H9 (cell line): ENCODE measurements around the gene PBX1. TPM values are rescaled to one million over a fixed set of nuclear protein-coding genes. Genes with fewer than 3 reads are reported as not detected.

Experiments
- DNase-seq: peaks from one replicate; pipeline ENCODE4 v3.0.0-alpha.2; 2017
- H2AFZ ChIP-seq: one replicate; pipeline ENCODE4 v1.6.1; 2013; ENCODE audit warnings: mild to moderate bottlenecking, low read length, control low read depth, moderate library complexity
- H2AK5ac ChIP-seq: 2 replicates; pipeline ENCODE4 v1.6.1; 2013; ENCODE audit warnings: low read length, control low read depth, mixed read lengths; ENCODE audit not compliant: insufficient read length
- H2BK120ac ChIP-seq: one replicate; pipeline ENCODE4 v1.6.1; 2013; ENCODE audit warnings: low read depth, mild to moderate bottlenecking, low read length, control low read depth, inconsistent platforms; ENCODE audit not compliant: poor library complexity, severe bottlenecking
- H2BK12ac ChIP-seq: 2 replicates; pipeline ENCODE4 v1.6.1; 2013; ENCODE audit warnings: low read length, control low read depth, mixed read lengths, low read depth; ENCODE audit not compliant: insufficient read length
- H2BK15ac ChIP-seq: 2 replicates; pipeline ENCODE4 v1.6.1; 2013; ENCODE audit warnings: low read depth, low read length, control low read depth
- H2BK20ac ChIP-seq: one replicate; pipeline ENCODE4 v1.6.1; 2013; ENCODE audit warnings: low read depth, mild to moderate bottlenecking, low read length, control low read depth, inconsistent platforms; ENCODE audit not compliant: poor library complexity, severe bottlenecking
- H2BK5ac ChIP-seq: 2 replicates; pipeline ENCODE4 v1.6.1; 2013; ENCODE audit warnings: low read length, control low read depth, mixed read lengths; ENCODE audit not compliant: insufficient read length
- H3K14ac ChIP-seq: 2 replicates; pipeline ENCODE4 v1.6.1; 2013; ENCODE audit warnings: low read length, control low read depth; ENCODE audit not compliant: insufficient read depth
- H3K18ac ChIP-seq: 2 replicates; pipeline ENCODE4 v1.6.1; 2013; ENCODE audit warnings: low read depth, mild to moderate bottlenecking, mixed read lengths, low read length, control low read depth; ENCODE audit not compliant: insufficient read length
- H3K23ac ChIP-seq: 2 replicates; pipeline ENCODE4 v1.6.1; 2013; ENCODE audit warnings: low read length, control low read depth, mixed read lengths, low read depth; ENCODE audit not compliant: insufficient read length
- H3K23me2 ChIP-seq: 2 replicates; pipeline ENCODE4 v1.6.1; 2013; ENCODE audit warnings: low read depth, mild to moderate bottlenecking, mixed read lengths, low read length, control low read depth; ENCODE audit not compliant: insufficient read length, poor library complexity, severe bottlenecking
- H3K27ac ChIP-seq: 2 replicates; pipeline ENCODE4 v1.5.1; 2013; ENCODE audit warnings: low read length, control low read depth, mixed read lengths, low read depth; ENCODE audit not compliant: insufficient read length
- H3K27me3 ChIP-seq: 2 replicates; pipeline ENCODE4 v1.6.1; 2013; ENCODE audit warnings: low read length, control low read depth, inconsistent platforms; ENCODE audit not compliant: insufficient read depth
- H3K4ac ChIP-seq: 2 replicates; pipeline ENCODE4 v1.6.1; 2013; ENCODE audit warnings: low read depth, mild to moderate bottlenecking, control low read depth, inconsistent platforms, low read length, moderate library complexity
- H3K4me1 ChIP-seq: 2 replicates; pipeline ENCODE4 v1.6.1; 2013; ENCODE audit warnings: low read length, control low read depth, inconsistent platforms; ENCODE audit not compliant: insufficient read depth
- H3K4me2 ChIP-seq: 2 replicates; pipeline ENCODE4 v1.6.1; 2013; ENCODE audit warnings: low read length, control low read depth, mixed read lengths; ENCODE audit not compliant: insufficient read length, insufficient read depth
- H3K56ac ChIP-seq: 2 replicates; pipeline ENCODE4 v1.6.1; 2013; ENCODE audit warnings: low read depth, mild to moderate bottlenecking, mixed read lengths, low read length, control low read depth; ENCODE audit not compliant: insufficient read length
- H3K79me1 ChIP-seq: 2 replicates; pipeline ENCODE4 v1.6.1; 2013; ENCODE audit warnings: low read depth, mild to moderate bottlenecking, moderate library complexity, low read length, control low read depth, inconsistent platforms; ENCODE audit not compliant: insufficient read depth, poor library complexity, severe bottlenecking
- H3K79me2 ChIP-seq: 2 replicates; pipeline ENCODE4 v1.6.1; 2013; ENCODE audit warnings: low read length, control low read depth, inconsistent platforms; ENCODE audit not compliant: insufficient read depth
- H3K9ac ChIP-seq: 2 replicates; pipeline ENCODE4 v1.6.1; 2013; ENCODE audit warnings: low read length, control low read depth, mixed read lengths; ENCODE audit not compliant: insufficient read length; ENCODE audit errors: extremely low read depth
- H3K9me3 ChIP-seq: one replicate; pipeline ENCODE4 v1.6.1; 2013; ENCODE audit warnings: low read depth, low read length, inconsistent platforms; ENCODE audit not compliant: control insufficient read depth
- H3T11ph ChIP-seq: one replicate; pipeline ENCODE4 v1.6.1; 2013; ENCODE audit warnings: mild to moderate bottlenecking, low read length, control low read depth, inconsistent platforms
- H4K20me1 ChIP-seq: one replicate; pipeline ENCODE4 v1.6.1; 2013; ENCODE audit not compliant: control insufficient read depth, insufficient read length, insufficient read depth
- H4K5ac ChIP-seq: 2 replicates; pipeline ENCODE4 v1.6.1; 2013; ENCODE audit warnings: low read depth, mild to moderate bottlenecking, mixed read lengths, low read length, control low read depth; ENCODE audit not compliant: insufficient read length
- H4K8ac ChIP-seq: replicated peaks from 2 replicates; pipeline ENCODE4 v1.6.1; 2013; ENCODE audit warnings: low read length, control low read depth, mixed read lengths, low read depth; ENCODE audit not compliant: insufficient read length
- H4K91ac ChIP-seq: 2 replicates; pipeline ENCODE4 v1.6.1; 2013; ENCODE audit warnings: low read depth, mild to moderate bottlenecking, moderate library complexity, mixed read lengths, low read length, control low read depth; ENCODE audit not compliant: insufficient read length
- H3K27ac Mint-ChIP-seq, 3 experiments: 2 replicates in 2 of 3; 3 replicates in 1 of 3; pipeline ENCODE4 v1.8.0; 2020 to 2021; ENCODE audit warnings: mixed read lengths in 3 of 3, mild to moderate bottlenecking in 1 of 3, moderate library complexity in 1 of 3
- H3K27me3 Mint-ChIP-seq: 2 replicates; pipeline ENCODE4 v1.8.0; 2021; ENCODE audit warnings: low read depth, mild to moderate bottlenecking, moderate library complexity, mixed read lengths
- H3K36me3 Mint-ChIP-seq, 3 experiments: 2 replicates in 2 of 3; 3 replicates in 1 of 3; pipeline ENCODE4 v1.8.0; 2020 to 2021; ENCODE audit warnings: low read depth in 3 of 3, mixed read lengths in 3 of 3; ENCODE audit not compliant: insufficient read depth in 1 of 3
- H3K4me1 Mint-ChIP-seq, 2 experiments: 2 replicates each; pipeline ENCODE4 v1.8.0; 2020; ENCODE audit warnings: mixed read lengths in 2 of 2
- H3K4me3 Mint-ChIP-seq, 2 experiments: 2 replicates in 1 of 2; 3 replicates in 1 of 2; pipeline ENCODE4 v1.8.0; 2020 to 2021; ENCODE audit warnings: mild to moderate bottlenecking in 2 of 2, mixed read lengths in 2 of 2, moderate library complexity in 1 of 2
- H3K9me3 Mint-ChIP-seq, 2 experiments: 2 replicates in 1 of 2; 3 replicates in 1 of 2; pipeline ENCODE4 v1.8.0; 2020; ENCODE audit warnings: mild to moderate bottlenecking in 2 of 2, mixed read lengths in 2 of 2, moderate library complexity in 1 of 2
- CTCF ChIP-seq: fragments of 200-600 bp; sonication (generic); conservative IDR thresholded peaks from 3 replicates; pipeline ENCODE4 v1.8.0; 2021; ENCODE audit warnings: antibody characterized with exemption, mild to moderate bottlenecking
- total RNA-seq: library from RNA; stranded (reverse); gene quantifications from 2 replicates; pipeline ENCODE4 v1.2.1, GENCODE V29; 2021

Gene PBX1
- total RNA-seq, 1 experiment from 2014 or later: 142 TPM

DNA sequence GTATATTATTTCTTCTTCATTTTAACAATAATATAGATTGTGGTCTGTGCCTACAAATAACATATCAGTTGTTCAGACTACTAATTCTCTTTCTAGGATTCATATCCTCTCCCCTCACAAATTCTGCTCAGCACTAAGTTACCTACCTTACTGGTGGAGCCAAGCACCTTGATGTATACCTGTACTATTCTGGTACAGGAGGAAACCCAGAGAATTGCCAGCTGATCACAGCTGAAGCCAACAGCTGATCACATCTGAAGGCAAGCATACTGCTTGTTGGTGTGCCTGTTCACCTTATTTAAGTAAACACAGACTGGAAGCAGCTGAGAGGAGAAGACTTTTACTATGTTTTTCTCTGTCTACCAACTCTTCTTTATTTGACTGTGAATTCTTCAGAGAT is 101.8 kb downstream of the PBX1 start:
- Histone ChIP-seq H2BK15ac (no peak overlapping the region), H4K5ac (no peak overlapping the region), H4K20me1 (no peaks in the 10 kb centered on the region), H2AFZ (no peak overlapping the region), H3K27me3 (no peaks in the 10 kb centered on the region), H3K79me2 (peaks cover 2% of the 10 kb centered on the region; the same call in 1 of the 2 replicates), H2BK20ac (no peak overlapping the region), H4K91ac (no peak overlapping the region), H3K27ac (no peak overlapping the region), H2BK5ac (no peak overlapping the region), H3K14ac (no peak overlapping the region), H4K8ac (no peak overlapping the region), H3K4me2 (no peak overlapping the region), H3K4ac (no peak overlapping the region), H3K23me2 (no peaks in the 10 kb centered on the region), H2BK120ac (no peak overlapping the region), H3K56ac (no peak overlapping the region), H2AK5ac (no peak overlapping the region), H3K79me1 (no peaks in the 10 kb centered on the region), H2BK12ac (no peak overlapping the region), H3K9ac (no peak overlapping the region), H3K9me3 (no peaks in the 10 kb centered on the region), H3K23ac (no peak overlapping the region), H3T11ph (no peak overlapping the region), H3K18ac (no peak overlapping the region), H3K4me1 (peaks cover 8% of the 10 kb centered on the region)
- no peak overlapping the region; a peak in 1 of 7 replicates for H3K27ac Mint-ChIP-seq
- H3K4me3 Mint-ChIP-seq: no peak overlapping the region
- H3K9me3 Mint-ChIP-seq: no peaks in the 10 kb centered on the region
- no peak for TF ChIP-seq CTCF
- peaks cover 42 to 55% of the 10 kb centered on the region in 2 experiments for H3K4me1 Mint-ChIP-seq
- no peak for DNase-seq
- H3K27me3 Mint-ChIP-seq: no peaks in the 10 kb centered on the region
- H3K36me3 Mint-ChIP-seq: peaks cover 0 to 8% (median 4%) of the 10 kb centered on the region in 3 experiments; a peak in 4 of 7 replicates
